ENCODE data around the gene IL34.

Gene IL34

DNA sequence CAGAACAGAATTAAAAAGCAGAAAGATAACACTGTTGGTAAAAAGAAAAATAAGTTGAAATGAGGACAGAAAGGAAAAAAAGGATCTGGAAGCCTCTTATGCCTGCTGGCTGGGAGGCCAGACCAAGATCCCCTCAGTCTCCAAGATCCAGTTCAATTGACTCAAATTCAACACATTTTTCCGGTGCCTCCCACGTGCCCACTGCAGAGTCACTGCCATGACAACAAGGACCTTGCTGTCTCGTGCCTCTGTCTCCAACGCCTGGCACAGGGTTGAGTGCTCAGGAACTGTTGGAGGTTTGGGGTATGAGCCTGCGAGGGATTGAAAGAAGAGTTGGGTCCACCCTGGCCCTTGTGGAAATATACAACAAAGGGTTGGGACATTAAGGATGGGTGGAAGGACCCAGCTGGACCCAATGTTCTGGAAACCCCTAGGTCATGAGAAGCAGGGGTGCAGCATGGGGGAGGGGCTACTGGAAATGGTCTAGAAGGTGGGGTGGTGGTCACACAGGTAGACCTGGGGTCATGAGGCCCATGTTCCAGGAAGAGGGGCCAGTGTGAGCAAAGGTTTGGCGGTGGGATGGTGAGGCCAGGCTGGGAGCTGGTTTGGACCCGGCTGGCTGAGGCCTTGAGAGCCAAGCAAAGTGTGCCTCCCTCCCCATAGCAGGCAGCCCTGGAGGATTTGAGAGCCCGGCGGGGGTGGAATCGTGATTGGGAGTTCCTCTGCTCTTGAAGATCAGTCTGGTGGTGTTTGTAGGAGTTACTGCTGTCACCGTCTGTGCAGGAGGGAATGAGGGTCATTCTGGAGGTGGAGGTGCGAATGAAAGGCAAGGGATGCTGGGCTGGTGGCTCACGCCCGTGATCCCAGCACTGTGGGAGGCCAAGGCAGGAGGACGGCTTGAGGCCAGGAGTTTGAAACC lies 1.3 kb downstream of the IL34 start:
- no peak overlapping the region for H3K4me3 ChIP-seq (ENCODE audit: low read depth, low read length)
- DNase-seq (ENCODE audit: low read depth): no peak
- TF ChIP-seq, protein P1, sequence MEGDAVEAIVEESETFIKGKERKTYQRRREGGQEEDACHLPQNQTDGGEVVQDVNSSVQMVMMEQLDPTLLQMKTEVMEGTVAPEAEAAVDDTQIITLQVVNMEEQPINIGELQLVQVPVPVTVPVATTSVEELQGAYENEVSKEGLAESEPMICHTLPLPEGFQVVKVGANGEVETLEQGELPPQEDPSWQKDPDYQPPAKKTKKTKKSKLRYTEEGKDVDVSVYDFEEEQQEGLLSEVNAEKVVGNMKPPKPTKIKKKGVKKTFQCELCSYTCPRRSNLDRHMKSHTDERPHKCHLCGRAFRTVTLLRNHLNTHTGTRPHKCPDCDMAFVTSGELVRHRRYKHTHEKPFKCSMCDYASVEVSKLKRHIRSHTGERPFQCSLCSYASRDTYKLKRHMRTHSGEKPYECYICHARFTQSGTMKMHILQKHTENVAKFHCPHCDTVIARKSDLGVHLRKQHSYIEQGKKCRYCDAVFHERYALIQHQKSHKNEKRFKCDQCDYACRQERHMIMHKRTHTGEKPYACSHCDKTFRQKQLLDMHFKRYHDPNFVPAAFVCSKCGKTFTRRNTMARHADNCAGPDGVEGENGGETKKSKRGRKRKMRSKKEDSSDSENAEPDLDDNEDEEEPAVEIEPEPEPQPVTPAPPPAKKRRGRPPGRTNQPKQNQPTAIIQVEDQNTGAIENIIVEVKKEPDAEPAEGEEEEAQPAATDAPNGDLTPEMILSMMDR (IDR thresholded peaks at IDR 0.05; ENCODE audit: insufficient read depth, low read depth, low read length, missing control alignments): no peak

DNA sequence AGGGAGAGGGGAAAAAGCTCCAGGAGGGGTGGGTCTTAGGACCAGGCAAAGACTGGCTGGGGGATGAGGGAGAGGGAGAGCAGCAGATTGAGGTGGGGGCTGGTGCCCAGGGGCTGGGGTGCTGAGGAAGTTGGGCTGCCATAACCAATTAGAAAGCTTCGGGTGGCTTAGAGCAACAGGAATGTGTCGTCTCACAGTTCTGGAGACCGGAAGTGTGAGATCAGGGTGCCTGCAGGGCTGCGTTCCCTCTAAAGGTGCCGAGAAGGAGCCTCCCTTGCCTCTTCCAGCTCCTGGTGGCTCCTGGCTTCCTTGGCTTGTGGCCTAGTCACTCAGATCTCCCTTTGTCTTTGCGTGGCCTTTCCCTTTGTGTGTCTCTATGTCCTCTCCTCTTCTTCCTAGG lies 2.2 kb downstream of the IL34 start:
- no peak for DNase-seq (ENCODE audit: low read depth)
- no peak overlapping the region for H3K4me3 ChIP-seq (ENCODE audit: low read depth, low read length)

DNA sequence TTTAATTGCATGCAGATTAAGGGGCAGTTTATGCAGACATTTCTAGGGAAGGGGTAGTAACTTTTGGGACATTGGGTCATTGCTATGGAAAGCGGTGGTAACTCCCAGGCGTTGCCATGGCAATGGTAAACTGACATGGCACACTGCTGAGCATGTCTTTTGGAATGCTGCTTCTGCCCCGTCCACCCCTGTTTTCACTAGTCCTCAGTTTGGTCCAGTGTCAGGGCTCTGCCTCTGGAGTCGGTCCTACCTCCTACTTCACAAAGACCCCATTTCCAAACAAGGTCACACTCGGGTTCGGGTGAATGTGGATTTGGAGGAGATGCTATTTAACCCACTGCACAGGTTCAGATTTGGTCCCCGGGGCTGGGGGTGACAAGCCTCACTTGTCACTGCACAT lies 2.9 kb downstream of the IL34 start:
- DNase-seq (ENCODE audit: low read depth): no peak
- TF ChIP-seq, protein P1 (IDR thresholded peaks at IDR 0.05; ENCODE audit: insufficient read depth, low read depth, low read length, missing control alignments): no peak
- H3K4me3 ChIP-seq (ENCODE audit: low read depth, low read length): no peak overlapping the region

More for the DNA sequence above, 2.2 kb downstream of the IL34 start:
- TF ChIP-seq, protein P1 (IDR thresholded peaks at IDR 0.05; ENCODE audit: insufficient read depth, low read depth, low read length, missing control alignments): no peak

DNA sequence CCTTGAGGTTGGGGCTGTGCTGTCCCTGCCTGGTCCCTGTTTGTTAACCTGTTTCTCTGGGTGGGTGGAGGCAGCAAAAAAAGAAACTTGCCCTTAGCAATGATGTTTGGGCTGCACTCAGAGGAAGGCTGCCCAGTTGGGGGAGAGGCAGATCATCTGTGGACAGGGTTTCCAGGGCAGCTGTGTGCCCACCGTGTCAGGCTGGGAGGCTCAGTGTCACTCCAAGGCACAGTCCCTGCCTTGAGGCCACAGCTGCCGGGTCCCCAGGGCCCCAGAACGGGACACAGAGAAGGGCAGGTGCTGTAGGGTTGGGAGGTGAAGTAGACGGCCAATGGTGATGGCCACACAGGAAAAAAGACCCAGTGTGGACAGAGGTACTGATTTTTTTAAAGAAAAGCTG lies 3.9 kb downstream of the IL34 start:
- no peak overlapping the region for H3K4me3 ChIP-seq (ENCODE audit: low read depth, low read length)
- TF ChIP-seq, protein P1 (IDR thresholded peaks at IDR 0.05; ENCODE audit: insufficient read depth, low read depth, low read length, missing control alignments): no peak
- DNase-seq (ENCODE audit: low read depth): no peak

DNA sequence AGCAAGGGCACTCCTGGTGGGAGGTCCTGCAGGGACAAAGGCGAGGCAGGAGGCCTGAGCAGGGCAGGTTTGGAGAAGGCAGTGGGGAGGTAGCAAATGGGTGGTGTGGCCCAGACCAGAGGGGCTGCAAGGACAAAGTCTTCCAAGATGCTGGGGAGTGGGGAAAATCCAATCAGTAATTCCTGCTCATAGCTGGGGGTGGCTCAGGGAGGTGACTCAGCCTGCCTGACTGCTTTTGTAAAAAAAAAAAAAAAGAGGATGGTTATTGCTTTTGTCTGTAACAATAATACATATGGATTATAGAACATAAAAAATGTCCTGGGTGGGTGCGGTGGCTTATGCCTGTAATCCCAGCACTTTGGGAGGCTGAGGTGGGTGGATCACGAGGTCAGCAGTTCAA lies 5.2 kb downstream of the IL34 start:
- no peak overlapping the region for H3K4me3 ChIP-seq (ENCODE audit: low read depth, low read length)
- DNase-seq (ENCODE audit: low read depth): no peak
- TF ChIP-seq, protein P1 (IDR thresholded peaks at IDR 0.05; ENCODE audit: insufficient read depth, low read depth, low read length, missing control alignments): no peak

DNA sequence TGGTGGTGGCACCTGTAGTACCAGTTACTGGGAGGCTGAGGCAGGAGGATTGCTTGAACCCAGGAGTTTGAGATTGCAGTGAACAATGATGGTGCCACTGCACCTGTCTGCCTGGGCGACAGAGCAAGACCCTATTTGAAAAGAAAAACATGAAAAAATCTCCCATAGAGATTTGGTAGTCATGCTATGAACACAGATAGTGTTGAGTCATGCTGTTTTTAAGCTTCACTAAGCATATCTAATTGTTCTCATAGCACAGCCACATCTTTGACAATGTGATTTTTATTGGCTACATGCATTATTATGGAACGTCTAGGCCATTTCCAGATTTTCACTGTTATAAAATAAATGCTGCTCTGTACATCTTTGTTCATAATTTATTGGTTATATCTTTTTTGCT lies 6.0 kb downstream of the IL34 start:
- no peak overlapping the region for H3K4me3 ChIP-seq (ENCODE audit: low read depth, low read length)
- TF ChIP-seq, protein P1 (IDR thresholded peaks at IDR 0.05; ENCODE audit: insufficient read depth, low read depth, low read length, missing control alignments): no peak
- DNase-seq (ENCODE audit: low read depth): no peak

All from GM12865 (cell line).